ENCODE results near the gene CDC123. TPM values are rescaled to one million over a fixed set of nuclear protein-coding genes. Genes with fewer than 3 reads are reported as not detected.
"Not testable (repeated sequence)": the region's sequence is repeated elsewhere in the genome, so short reads cannot be mapped to it uniquely, and the experiment has no call there.

CDC123 gene
- total and polyA plus RNA-seq, 4 donors, result 36.7 to 66.7 (median 46.9) TPM

DNA sequence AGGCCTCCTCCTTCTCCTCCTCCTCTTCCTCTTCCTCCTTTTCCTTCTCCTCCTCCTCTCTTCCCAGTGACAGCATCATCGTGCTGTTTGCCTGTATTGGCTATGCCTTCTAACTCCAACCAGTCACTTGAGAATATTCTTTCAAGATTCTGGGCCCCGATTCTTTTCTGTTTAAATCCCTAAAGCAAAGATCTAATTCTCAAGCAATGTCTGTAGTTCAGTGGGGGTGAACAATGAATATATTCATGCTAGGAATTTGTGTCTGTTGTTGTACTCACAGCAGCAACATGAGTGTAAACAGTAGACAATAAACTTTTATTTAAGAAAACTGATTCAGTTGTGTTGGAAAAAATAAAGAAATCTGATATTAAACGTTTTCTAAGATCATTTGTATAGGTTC lies 31.0 kb upstream of the CDC123 start:
- WGBS, 2 donors, result 80 to 81% methylated on average over 3 of the region's 3 CpGs
- no peaks in the 10 kb centered on the region for H3K4me1 ChIP-seq (ENCODE audit: control insufficient read depth in 1 of 2, insufficient read depth in 2 of 2, low read length in 2 of 2)
- H3K27ac ChIP-seq (ENCODE audit: low read depth in 1 of 2, low read length in 2 of 2), result no peak overlapping the region
- ATAC-seq (ENCODE audit: low FRiP score) (no peak), DNase-seq (no peak)
- H3K36me3 ChIP-seq (ENCODE audit: control insufficient read depth in 1 of 2, insufficient read depth in 2 of 2, low read length in 1 of 2), result peaks cover 5 to 11% of the 10 kb centered on the region in 2 donors
- H3K27me3 ChIP-seq (ENCODE audit: control insufficient read depth in 1 of 2, insufficient read depth in 2 of 2, low read length in 1 of 2), result no peaks in the 10 kb centered on the region
- H3K4me3 ChIP-seq (ENCODE audit: low read length in 2 of 2), result no peak overlapping the region
- H3K9me3 ChIP-seq (ENCODE audit: control insufficient read depth, low read length), result no peaks in the 10 kb centered on the region
- intact Hi-C loops (cut with DNase I), result no loop called here

DNA sequence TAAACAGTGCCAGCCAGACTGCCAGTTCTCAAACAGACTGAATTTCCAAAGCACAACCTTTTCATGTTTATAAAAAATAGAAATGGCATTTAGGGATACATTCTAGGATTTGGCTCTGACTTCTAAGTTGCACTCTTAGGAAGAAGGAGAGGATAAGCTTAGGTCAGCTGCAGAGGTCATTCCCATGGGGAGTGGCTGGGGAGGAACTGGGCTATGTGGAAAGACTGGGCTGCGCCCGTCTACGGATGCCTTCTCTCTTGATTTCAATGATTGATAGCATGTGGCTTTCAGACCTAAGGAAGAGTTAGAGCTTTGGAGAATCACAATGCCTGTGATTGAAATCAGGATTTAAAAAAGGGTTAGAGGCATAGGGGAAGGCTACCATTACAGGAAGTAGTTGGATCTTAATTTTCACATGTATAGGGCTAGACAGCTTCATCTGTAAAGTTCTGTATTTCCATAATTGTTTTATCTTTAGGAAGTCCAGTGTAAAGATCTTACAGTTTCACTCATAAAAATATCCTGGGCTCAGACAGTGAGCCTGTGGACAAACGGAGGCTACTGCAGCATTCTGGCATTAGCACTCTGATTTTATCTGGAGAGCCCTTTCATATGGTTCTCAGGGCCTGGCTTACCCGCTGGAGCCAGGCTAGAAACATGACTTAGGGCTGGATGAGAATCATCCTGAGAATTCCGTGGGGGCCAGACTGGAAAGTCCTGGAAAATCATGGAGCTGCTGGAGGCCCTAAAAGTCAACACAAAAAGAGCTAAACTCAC lies 29.8 kb upstream of the CDC123 start:
- H3K27ac ChIP-seq (ENCODE audit: low read depth in 1 of 2, low read length in 2 of 2), result no peak overlapping the region
- H3K9me3 ChIP-seq (ENCODE audit: control insufficient read depth, low read length), result no peaks in the 10 kb centered on the region
- no peak overlapping the region for H3K4me3 ChIP-seq (ENCODE audit: low read length in 2 of 2)
- WGBS, 2 donors, result 80 to 81% methylated on average over 6 of the region's 6 CpGs
- DNase-seq, result no peak
- H3K4me1 ChIP-seq (ENCODE audit: control insufficient read depth in 1 of 2, insufficient read depth in 2 of 2, low read length in 2 of 2), result no peaks in the 10 kb centered on the region
- no peak for ATAC-seq (ENCODE audit: low FRiP score)
- no peaks in the 10 kb centered on the region for H3K27me3 ChIP-seq (ENCODE audit: control insufficient read depth in 1 of 2, insufficient read depth in 2 of 2, low read length in 1 of 2)
- intact Hi-C loops (cut with DNase I), result no loop called here
- peaks cover 11% of the 10 kb centered on the region in 2 donors for H3K36me3 ChIP-seq (ENCODE audit: control insufficient read depth in 1 of 2, insufficient read depth in 2 of 2, low read length in 1 of 2)

DNA sequence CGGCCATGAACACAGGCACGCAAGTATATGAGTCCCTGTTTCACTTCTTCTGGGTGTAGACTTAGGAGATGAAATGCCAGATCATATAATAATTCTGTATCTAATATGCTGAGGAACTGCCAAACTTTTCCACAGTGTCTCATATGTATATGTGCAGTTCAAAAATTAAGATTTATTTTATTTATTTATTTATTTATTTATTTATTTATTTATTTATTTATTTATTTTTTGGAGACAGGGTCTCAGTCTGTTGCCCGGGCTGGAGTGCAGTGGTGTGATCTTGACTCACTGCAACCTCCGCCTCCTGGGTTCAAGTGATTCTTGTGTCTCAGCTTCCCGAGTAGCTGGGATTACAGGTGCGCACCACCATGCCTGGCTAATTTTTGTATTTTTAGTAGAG lies 24.5 kb upstream of the CDC123 start:
- H3K27me3 ChIP-seq (ENCODE audit: control insufficient read depth in 1 of 2, insufficient read depth in 2 of 2, low read length in 1 of 2); H3K4me1 ChIP-seq (ENCODE audit: control insufficient read depth in 1 of 2, insufficient read depth in 2 of 2, low read length in 2 of 2); H3K27ac ChIP-seq (ENCODE audit: low read depth in 1 of 2, low read length in 2 of 2); ATAC-seq (ENCODE audit: low FRiP score); DNase-seq; H3K4me3 ChIP-seq (ENCODE audit: low read length in 2 of 2); intact Hi-C loops (cut with DNase I); H3K9me3 ChIP-seq (ENCODE audit: control insufficient read depth, low read length): not testable (repeated sequence)
- 86 to 94% methylated on average over 6 of the region's 6 CpGs for WGBS, 2 donors
- H3K36me3 ChIP-seq (ENCODE audit: control insufficient read depth in 1 of 2, insufficient read depth in 2 of 2, low read length in 1 of 2), result peaks cover 11 to 19% of the 10 kb centered on the region in 2 donors

DNA sequence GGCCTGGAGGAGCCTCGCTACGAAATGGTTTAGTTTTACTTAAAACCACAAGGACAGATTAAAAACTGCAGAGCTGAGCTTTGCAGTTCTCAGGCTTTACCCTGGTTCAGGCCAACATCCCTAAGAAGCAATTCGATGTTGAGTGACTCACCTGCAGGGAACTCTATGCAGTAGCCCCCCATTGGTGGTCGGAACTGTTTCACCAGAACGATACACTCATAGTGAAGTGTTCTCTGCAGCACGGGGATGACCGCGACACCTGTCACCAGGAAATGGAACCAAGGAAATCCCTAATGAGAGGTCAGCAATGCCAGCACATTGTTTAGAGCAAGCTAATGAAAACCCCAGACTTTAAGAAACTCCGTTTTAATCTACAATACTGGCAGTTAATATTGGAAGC lies 18.3 kb upstream of the CDC123 start:
- no peaks in the 10 kb centered on the region for H3K27me3 ChIP-seq (ENCODE audit: control insufficient read depth in 1 of 2, insufficient read depth in 2 of 2, low read length in 1 of 2)
- ATAC-seq (ENCODE audit: low FRiP score), result no peak
- intact Hi-C loops (cut with DNase I), result no loop called here
- WGBS, 2 donors, result 93 to 94% methylated on average over 9 of the region's 9 CpGs
- no peak for DNase-seq
- H3K36me3 ChIP-seq (ENCODE audit: control insufficient read depth in 1 of 2, insufficient read depth in 2 of 2, low read length in 1 of 2), result peaks cover 0 to 13% of the 10 kb centered on the region in 2 donors
- no peak overlapping the region for H3K27ac ChIP-seq (ENCODE audit: low read depth in 1 of 2, low read length in 2 of 2)
- H3K4me3 ChIP-seq (ENCODE audit: low read length in 2 of 2), result no peak overlapping the region
- H3K9me3 ChIP-seq (ENCODE audit: control insufficient read depth, low read length), result no peaks in the 10 kb centered on the region
- H3K4me1 ChIP-seq (ENCODE audit: control insufficient read depth in 1 of 2, insufficient read depth in 2 of 2, low read length in 2 of 2), result no peaks in the 10 kb centered on the region

DNA sequence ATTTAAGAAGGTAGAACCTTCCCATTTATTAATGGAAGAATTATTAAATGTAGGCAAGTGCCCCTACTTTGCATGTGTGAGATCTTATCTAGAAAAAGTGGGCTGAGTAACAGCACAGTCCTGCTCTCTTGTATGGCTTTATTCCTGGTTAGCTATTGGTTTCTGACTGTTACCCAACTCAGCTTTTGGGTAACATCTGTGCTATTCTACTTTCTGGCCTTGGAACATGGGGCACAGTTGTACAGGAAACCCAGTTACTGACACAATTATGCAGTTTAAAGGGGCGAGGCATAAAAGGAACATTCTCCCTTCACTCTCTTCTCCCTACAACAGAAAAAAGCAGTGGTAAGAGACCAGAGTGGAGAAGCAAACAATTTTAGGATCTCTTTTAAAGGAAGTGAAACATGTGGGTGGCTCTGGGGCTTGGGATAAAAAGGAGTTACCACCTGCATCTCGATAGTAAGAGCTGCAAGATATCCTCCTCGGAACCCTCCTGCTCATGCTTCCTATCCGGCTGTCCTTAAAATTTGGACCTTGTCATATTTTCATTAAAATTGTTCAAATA lies 16.3 kb upstream of the CDC123 start:
- no peak for DNase-seq
- Histone ChIP-seq H3K27ac (ENCODE audit: low read depth in 1 of 2, low read length in 2 of 2) (no peak overlapping the region), H3K36me3 (ENCODE audit: control insufficient read depth in 1 of 2, insufficient read depth in 2 of 2, low read length in 1 of 2) (peaks cover 0 to 8% of the 10 kb centered on the region in 2 donors), H3K9me3 (ENCODE audit: control insufficient read depth, low read length) (no peaks in the 10 kb centered on the region), H3K27me3 (ENCODE audit: control insufficient read depth in 1 of 2, insufficient read depth in 2 of 2, low read length in 1 of 2) (no peaks in the 10 kb centered on the region), H3K4me3 (ENCODE audit: low read length in 2 of 2) (no peak overlapping the region), H3K4me1 (ENCODE audit: control insufficient read depth in 1 of 2, insufficient read depth in 2 of 2, low read length in 2 of 2) (no peaks in the 10 kb centered on the region)
- ATAC-seq (ENCODE audit: low FRiP score), result no peak
- intact Hi-C loops (cut with DNase I), result no loop called here
- 91 to 94% methylated on average over 4 of the region's 4 CpGs for WGBS, 2 donors

DNA sequence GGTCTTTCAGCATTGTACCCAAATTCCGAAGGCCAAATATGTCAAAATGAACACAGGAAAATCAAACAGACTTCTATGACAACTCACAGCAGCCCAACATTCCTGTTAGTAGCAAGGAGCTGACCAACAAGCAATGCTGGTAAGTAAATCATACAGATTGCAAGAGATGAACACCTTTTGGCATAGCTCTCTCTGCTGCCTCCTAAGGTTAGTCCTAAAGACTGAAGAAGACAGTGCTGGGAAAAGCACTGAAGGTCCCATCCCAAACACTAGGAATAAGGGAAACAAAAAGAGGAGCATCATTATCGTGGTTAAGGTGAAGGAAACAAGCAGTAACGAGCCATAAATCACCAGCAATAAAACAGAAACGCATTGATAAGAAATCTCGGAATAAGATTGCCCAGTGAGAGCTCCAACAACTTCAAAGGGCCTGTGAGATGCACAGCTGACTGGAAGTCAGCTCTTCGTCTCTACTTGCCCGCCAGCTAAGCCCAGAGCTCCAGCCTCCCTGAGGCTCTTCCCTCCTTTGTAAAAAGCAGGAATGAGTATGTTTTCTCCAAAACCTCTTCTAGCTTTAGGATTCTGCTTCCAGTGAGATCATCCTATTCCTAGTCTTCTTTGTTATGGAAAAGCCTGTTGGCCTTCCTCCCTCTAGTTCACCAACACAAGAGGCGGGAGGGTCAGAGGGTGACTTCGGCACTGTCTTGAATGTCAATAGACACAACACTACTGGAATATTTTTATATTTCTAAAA lies 15.6 kb upstream of the CDC123 start:
- DNase-seq (no peak), ATAC-seq (ENCODE audit: low FRiP score) (no peak)
- Histone ChIP-seq H3K4me3 (ENCODE audit: low read length in 2 of 2) (no peak overlapping the region), H3K27ac (ENCODE audit: low read depth in 1 of 2, low read length in 2 of 2) (no peak overlapping the region), H3K27me3 (ENCODE audit: control insufficient read depth in 1 of 2, insufficient read depth in 2 of 2, low read length in 1 of 2) (no peaks in the 10 kb centered on the region), H3K36me3 (ENCODE audit: control insufficient read depth in 1 of 2, insufficient read depth in 2 of 2, low read length in 1 of 2) (peaks cover 6 to 10% of the 10 kb centered on the region in 2 donors), H3K9me3 (ENCODE audit: control insufficient read depth, low read length) (no peaks in the 10 kb centered on the region), H3K4me1 (ENCODE audit: control insufficient read depth in 1 of 2, insufficient read depth in 2 of 2, low read length in 2 of 2) (no peaks in the 10 kb centered on the region)
- intact Hi-C loops (cut with DNase I), result no loop called here
- 85 to 86% methylated on average over 9 of the region's 9 CpGs for WGBS, 2 donors

DNA sequence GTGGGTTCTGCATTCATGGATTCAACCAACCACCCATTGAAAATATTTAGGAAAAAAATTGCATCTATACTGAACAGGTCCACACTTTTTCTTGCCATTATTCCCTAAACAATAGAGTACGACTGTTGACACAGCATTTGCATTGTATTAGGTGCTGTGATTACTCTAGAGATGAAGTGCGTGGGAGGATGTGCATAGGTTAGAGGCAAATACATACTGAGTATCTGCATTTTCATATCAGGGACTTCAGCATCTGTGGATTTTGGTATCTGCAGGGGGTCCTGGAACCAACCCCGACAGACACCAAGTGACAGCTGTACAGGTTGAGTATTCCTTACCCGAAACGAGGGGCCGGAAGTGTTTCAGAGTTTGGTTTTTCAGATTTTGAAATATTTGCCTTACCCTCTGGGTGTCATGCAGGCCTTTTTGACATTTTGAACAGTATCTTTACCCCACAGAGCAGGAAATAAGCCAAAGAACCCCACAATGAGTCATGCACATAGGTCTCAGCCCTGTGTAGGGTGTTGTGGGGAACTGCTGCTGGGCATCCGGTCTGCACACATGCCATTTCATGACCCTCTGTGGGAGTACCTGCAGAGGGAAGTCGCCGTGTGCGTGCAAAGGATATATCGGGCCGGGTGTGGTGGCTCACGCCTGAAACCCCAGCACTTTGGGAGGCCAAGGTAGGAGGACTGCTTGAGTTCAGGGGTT lies 14.8 kb upstream of the CDC123 start:
- no peak overlapping the region for H3K27ac ChIP-seq (ENCODE audit: low read depth in 1 of 2, low read length in 2 of 2)
- no peaks in the 10 kb centered on the region for H3K27me3 ChIP-seq (ENCODE audit: control insufficient read depth in 1 of 2, insufficient read depth in 2 of 2, low read length in 1 of 2)
- H3K4me1 ChIP-seq (ENCODE audit: control insufficient read depth in 1 of 2, insufficient read depth in 2 of 2, low read length in 2 of 2), result no peaks in the 10 kb centered on the region
- peaks cover 6 to 10% of the 10 kb centered on the region in 2 donors for H3K36me3 ChIP-seq (ENCODE audit: control insufficient read depth in 1 of 2, insufficient read depth in 2 of 2, low read length in 1 of 2)
- 92 to 93% methylated on average over 13 of the region's 13 CpGs for WGBS, 2 donors
- ATAC-seq (ENCODE audit: low FRiP score) (no peak), DNase-seq (peak in 1 of 2 donors; percentile 51)
- intact Hi-C loops (cut with DNase I), result no loop called here
- H3K9me3 ChIP-seq (ENCODE audit: control insufficient read depth, low read length), result no peaks in the 10 kb centered on the region
- no peak overlapping the region for H3K4me3 ChIP-seq (ENCODE audit: low read length in 2 of 2)

DNA sequence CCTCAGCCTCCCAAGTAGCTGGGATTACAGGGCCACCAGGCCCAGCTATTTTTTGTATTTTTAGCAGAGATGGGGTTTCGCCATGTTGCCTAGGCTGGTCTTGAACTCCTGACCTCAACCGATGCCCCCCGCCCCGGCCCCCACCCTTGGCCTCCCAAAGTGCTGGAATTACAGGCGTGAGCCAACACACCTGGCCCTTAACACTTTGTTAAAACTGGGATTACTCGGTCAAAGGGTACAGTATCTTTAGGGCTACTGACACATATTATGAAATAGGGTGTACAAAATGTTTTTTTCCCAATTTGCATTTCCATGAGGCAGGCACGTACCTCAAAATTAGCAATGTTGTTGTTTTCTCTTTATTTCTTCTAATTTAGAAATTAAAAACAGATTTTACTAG lies 11.8 kb upstream of the CDC123 start:
- no peak overlapping the region for H3K27ac ChIP-seq (ENCODE audit: low read depth in 1 of 2, low read length in 2 of 2)
- 96 to 97% methylated on average over 7 of the region's 7 CpGs for WGBS, 2 donors
- DNase-seq (no peak), ATAC-seq (ENCODE audit: low FRiP score) (no peak)
- H3K27me3 ChIP-seq (ENCODE audit: control insufficient read depth in 1 of 2, insufficient read depth in 2 of 2, low read length in 1 of 2), result no peaks in the 10 kb centered on the region
- peaks cover 6% of the 10 kb centered on the region in 2 donors for H3K36me3 ChIP-seq (ENCODE audit: control insufficient read depth in 1 of 2, insufficient read depth in 2 of 2, low read length in 1 of 2)
- no peaks in the 10 kb centered on the region for H3K9me3 ChIP-seq (ENCODE audit: control insufficient read depth, low read length)
- intact Hi-C loops (cut with DNase I), result no loop called here
- no peak overlapping the region for H3K4me3 ChIP-seq (ENCODE audit: low read length in 2 of 2)
- no peaks in the 10 kb centered on the region for H3K4me1 ChIP-seq (ENCODE audit: control insufficient read depth in 1 of 2, insufficient read depth in 2 of 2, low read length in 2 of 2)
